Naive thymus-derived CD8-positive, alpha-beta T cell (primary cell): ENCODE data around the gene CCDC15. TPM values are rescaled to one million over a fixed set of nuclear protein-coding genes. Genes with fewer than 3 reads are reported as not detected.
A peak's percentile ranks its signal among the peaks of the same experiment; 100 is the strongest.
"Not testable (repeated sequence)": the region's sequence is repeated elsewhere in the genome, so short reads cannot be mapped to it uniquely, and the experiment has no call there.

Source experiments
- ATAC-seq, 2 donors: fragments of 150-1000 bp; cut with Tn5 transposase in 1 of 2; sonication (Bioruptor Pico), chemical (Tn5 transposase) in 1 of 2; 1 replicate in 1 of 2; 2 replicates in 1 of 2; pipeline ENCODE4 v1.10.0; 2021; ENCODE audit warnings: mild to moderate bottlenecking in 2 of 2, moderate library complexity in 2 of 2
- POLR2A ChIA-PET: fragments of 350-600 bp; sonication (Branson Sonifier 250); formaldehyde crosslinking; loops from one replicate; lab custom pipeline; 2021; ENCODE audit warnings: antibody characterized with exemption; lab: Charles Lee
- DNase-seq, 10 donors: peaks; one replicate each; pipeline versions ENCODE4 v3.0.0 to v3.0.0-alpha.2; 2020 to 2022
- H3K27ac Mint-ChIP-seq, 10 donors: one replicate each; pipeline ENCODE4 v1.8.0; 2020 to 2022; ENCODE audit warnings: mild to moderate bottlenecking in 10 of 10, mixed read lengths in 10 of 10, moderate library complexity in 4 of 10, inconsistent platforms in 1 of 10
- H3K27me3 Mint-ChIP-seq, 5 donors: one replicate each; pipeline ENCODE4 v1.8.0; 2021 to 2022; ENCODE audit warnings: mixed read lengths in 5 of 5
- H3K36me3 Mint-ChIP-seq, 3 donors: one replicate each; pipeline ENCODE4 v1.8.0; 2020 to 2022; ENCODE audit warnings: mixed read lengths in 3 of 3, mild to moderate bottlenecking in 2 of 3, inconsistent platforms in 1 of 3
- H3K4me1 Mint-ChIP-seq, 4 donors: one replicate each; pipeline ENCODE4 v1.8.0; 2021 to 2022; ENCODE audit warnings: mixed read lengths in 4 of 4
- H3K4me3 Mint-ChIP-seq, 10 donors: one replicate each; pipeline ENCODE4 v1.8.0; 2020 to 2022; ENCODE audit warnings: mild to moderate bottlenecking in 10 of 10, mixed read lengths in 10 of 10, moderate library complexity in 6 of 10, inconsistent platforms in 1 of 10
- H3K9me3 Mint-ChIP-seq, 9 donors: one replicate each; pipeline ENCODE4 v1.8.0; 2020 to 2022; ENCODE audit warnings: mixed read lengths in 9 of 9, mild to moderate bottlenecking in 3 of 9, inconsistent platforms in 1 of 9, moderate library complexity in 1 of 9
- polyA plus RNA-seq, 3 donors: library from polyadenylated mRNA; unstranded; fragments of 300-500 nt; fragmentation: Illumina TruSeq; gene quantifications; one replicate each; pipeline ENCODE4 v1.2.3, GENCODE V29; 2021
- total RNA-seq, 8 experiments: library from RNA in 2 of 8; stranded (reverse) in 2 of 8; gene quantifications; one replicate each; pipeline ENCODE4 v1.2.3 and lab custom pipeline; 2021 to 2026

The CCDC15 gene
- total and polyA plus RNA-seq, 5 experiments from 2014 or later, result 1.5 to 2.8 (median 2.2) TPM

DNA sequence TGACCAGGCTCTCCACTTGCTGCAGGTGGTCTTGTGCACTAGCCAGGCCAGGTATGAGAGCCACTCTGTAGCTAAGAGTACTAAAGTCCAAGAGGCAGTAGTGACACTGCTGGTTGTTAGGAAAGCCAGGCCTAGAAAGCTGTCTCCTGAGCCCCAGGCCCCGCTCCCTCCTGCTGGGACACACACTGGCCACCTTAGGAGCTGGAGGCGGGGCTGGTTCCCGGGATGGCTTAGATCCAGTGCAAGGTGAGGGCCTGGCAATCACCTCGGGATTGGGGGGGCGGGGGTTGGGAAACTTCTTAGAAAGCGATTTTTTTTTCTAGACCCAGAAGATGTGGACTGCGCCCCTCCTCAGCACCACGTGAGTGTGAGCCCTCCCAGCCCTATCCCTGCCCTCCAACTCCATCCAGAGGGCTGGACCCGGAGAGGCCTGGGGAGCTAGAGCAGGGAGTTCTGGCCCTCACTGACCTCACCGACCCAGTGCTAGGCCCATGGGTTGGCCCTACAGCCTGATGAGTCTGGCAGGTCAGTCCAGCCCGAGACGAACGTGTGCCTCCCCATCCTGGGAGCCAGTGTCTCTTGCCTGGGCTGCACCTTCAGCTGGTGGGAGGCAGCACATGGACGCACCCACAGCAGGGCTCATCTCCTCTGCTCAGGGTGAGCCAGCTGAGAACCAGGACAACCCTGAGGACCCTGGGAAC is 127.2 kb downstream of the CCDC15 start:
- DNase-seq (no peak), ATAC-seq (no peak)
- no peaks in the 10 kb centered on the region for H3K36me3 Mint-ChIP-seq
- peaks cover 0 to 1% (median 0%) of the 10 kb centered on the region in 9 donors for H3K9me3 Mint-ChIP-seq
- H3K27me3 Mint-ChIP-seq, result peaks cover 0 to 10% (median 4%) of the 10 kb centered on the region in 5 donors
- no peak overlapping the region for H3K27ac Mint-ChIP-seq
- POLR2A ChIA-PET, result no interaction called here
- peaks cover 0 to 2% (median 0%) of the 10 kb centered on the region in 4 donors for H3K4me1 Mint-ChIP-seq
- no peak overlapping the region for H3K4me3 Mint-ChIP-seq

DNA sequence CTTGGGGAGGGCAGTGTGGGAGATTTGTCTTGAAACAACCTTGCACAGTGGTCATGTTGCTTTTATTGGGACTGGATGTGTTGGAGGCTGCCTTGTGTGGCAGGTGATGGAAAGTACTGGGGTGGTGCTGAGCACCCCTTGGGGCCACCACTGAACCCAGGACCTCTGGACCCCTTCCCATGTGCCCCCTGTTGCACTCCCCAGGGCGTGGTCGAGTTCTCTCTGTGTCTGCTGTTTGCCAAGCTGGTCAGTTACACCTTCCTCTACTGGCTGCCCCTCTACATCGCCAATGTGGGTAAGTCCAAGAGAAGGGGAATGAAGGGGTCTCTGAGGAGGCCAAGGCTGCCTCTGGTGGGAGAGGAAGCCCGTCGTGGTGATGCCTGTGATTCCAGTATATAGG is 128.0 kb downstream of the CCDC15 start:
- POLR2A ChIA-PET, result no interaction called here
- ATAC-seq (no peak), DNase-seq (no peak)
- H3K36me3 Mint-ChIP-seq, result no peaks in the 10 kb centered on the region
- H3K4me3 Mint-ChIP-seq, result no peak overlapping the region
- H3K4me1 Mint-ChIP-seq, result peaks cover 0 to 2% (median 0%) of the 10 kb centered on the region in 4 donors
- H3K9me3 Mint-ChIP-seq, result peaks cover 0 to 1% (median 0%) of the 10 kb centered on the region in 9 donors
- no peak overlapping the region for H3K27ac Mint-ChIP-seq
- H3K27me3 Mint-ChIP-seq, result peaks cover 0 to 10% (median 4%) of the 10 kb centered on the region in 5 donors

DNA sequence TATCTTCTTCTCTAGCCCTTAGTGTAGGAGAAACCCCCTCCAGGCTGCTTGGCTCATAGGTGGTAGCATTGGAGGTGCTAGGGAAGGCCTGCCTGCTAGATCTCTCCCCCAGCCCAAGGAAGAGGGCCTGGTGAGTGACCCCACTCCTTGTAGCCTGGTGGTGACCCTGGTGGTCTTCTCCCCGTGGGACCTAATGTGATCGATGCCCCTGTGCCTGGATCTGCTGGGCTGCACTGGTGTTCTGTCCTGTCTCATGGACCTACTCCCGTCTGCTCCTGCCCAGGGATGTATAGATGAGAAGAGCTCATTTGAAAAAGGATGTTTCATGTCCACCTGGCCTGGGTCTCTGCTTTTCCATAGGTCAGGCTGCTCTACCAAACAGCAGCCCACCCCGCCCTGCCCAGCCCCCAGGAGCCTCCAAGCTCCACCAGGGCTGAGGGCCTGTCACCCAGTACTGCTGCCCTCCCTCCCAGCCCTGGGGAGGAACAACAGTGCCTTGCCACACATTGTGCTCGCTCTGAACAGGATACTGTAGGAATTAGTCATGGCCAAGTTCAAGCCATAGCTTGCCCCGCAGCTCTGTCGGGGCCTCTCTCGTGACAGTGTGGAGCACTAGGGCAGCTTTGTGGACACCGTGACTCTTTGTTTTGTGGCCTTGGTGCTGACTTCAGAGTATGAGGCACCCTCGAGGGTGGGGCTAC is 128.8 kb downstream of the CCDC15 start:
- Mint-ChIP-seq H3K4me3 (no peak overlapping the region), H3K36me3 (no peaks in the 10 kb centered on the region), H3K9me3 (peaks cover 0 to 1% (median 0%) of the 10 kb centered on the region in 9 donors), H3K27ac (peak overlapping the region in 2 of 10 donors; percentile 31 to 43), H3K4me1 (peaks cover 0 to 2% (median 0%) of the 10 kb centered on the region in 4 donors), H3K27me3 (peaks cover 0 to 8% (median 2%) of the 10 kb centered on the region in 5 donors)
- DNase-seq (no peak), ATAC-seq (no peak)
- POLR2A ChIA-PET, result no interaction called here

DNA sequence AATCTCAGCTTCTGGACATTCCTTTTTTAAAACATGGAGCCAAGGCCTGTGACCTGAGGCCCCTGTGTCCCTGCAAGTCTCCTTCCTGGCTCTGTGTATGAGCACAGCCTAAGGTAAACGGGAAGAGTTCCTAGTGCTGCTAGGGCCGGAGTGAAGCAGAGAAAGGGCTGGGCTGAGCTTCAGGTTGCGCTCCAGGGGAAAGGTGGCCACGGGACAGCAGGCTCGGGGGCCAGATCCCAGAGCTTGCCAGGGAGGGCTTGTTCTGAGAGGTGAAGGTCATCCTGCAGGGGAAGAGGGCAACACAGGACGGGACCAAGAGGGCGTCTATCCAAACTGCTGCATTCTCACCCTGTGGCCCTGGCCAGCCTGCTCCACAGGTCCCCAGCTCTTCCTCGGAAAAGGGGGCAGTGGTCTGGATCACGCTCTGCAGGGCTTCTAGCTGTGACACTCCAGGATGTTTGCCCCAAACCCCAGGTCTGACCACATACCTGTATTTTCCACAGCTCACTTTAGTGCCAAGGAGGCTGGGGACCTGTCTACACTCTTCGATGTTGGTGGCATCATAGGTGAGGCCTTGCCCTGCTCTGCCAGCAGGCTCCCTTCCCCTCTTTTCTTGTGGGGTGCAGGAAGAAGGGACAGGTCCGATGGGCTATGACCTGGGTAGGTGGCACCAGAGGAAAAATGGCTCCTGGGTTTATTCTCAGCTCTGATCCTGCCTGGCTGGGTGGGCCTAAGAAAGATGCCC is 129.5 kb downstream of the CCDC15 start:
- no peak overlapping the region for H3K4me3 Mint-ChIP-seq
- no peak overlapping the region for H3K27ac Mint-ChIP-seq
- H3K9me3 Mint-ChIP-seq, result peaks cover 0 to 1% (median 0%) of the 10 kb centered on the region in 9 donors
- no peak for ATAC-seq
- no peak for DNase-seq
- no peaks in the 10 kb centered on the region for H3K4me1 Mint-ChIP-seq
- no peaks in the 10 kb centered on the region for H3K36me3 Mint-ChIP-seq
- POLR2A ChIA-PET, result no interaction called here
- H3K27me3 Mint-ChIP-seq, result peaks cover 0 to 6% (median 0%) of the 10 kb centered on the region in 5 donors

DNA sequence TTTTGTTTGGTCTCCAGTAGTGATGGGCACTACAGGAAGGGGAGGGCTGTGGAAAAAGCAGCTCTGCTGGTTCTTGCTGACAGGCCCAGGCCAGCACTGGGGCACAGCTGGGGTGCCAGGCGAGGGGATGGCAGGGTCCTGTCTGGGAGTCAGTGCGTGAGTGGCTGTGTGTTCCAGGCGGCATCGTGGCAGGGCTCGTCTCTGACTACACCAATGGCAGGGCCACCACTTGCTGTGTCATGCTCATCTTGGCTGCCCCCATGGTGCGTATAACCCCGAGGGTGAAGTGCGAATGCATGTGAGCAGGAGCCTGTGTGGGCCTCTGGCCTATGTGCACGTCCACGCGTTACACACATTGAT is 130.0 kb downstream of the CCDC15 start:
- POLR2A ChIA-PET, result no interaction called here
- peak overlapping the region in 2 of 10 donors; percentile 11 to 80 for H3K27ac Mint-ChIP-seq
- H3K36me3 Mint-ChIP-seq, result no peaks in the 10 kb centered on the region
- no peaks in the 10 kb centered on the region for H3K9me3 Mint-ChIP-seq
- DNase-seq (no peak), ATAC-seq (no peak)
- no peaks in the 10 kb centered on the region for H3K4me1 Mint-ChIP-seq
- H3K4me3 Mint-ChIP-seq, result no peak overlapping the region
- H3K27me3 Mint-ChIP-seq, result peaks cover 0 to 6% (median 0%) of the 10 kb centered on the region in 5 donors

DNA sequence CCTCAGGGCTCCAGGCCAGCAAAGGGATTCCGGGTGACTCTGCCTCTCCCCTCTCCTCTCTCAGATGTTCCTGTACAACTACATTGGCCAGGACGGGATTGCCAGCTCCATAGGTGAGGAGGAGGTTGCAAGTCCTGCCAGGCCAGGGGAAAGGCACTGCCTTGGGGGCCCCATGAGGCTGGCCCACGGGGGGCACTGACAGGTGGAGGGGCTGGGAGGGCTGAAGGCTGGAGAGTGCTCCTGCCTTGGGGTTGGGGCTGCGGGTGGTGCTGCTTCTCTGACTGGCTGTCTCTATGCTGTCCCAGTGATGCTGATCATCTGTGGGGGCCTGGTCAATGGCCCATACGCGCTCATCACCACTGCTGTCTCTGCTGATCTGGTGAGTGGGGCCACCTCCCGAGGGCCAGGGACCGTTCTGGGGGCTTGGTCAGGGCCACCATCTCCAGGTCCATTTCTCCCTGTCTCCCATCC is 130.8 kb downstream of the CCDC15 start:
- Mint-ChIP-seq H3K4me3 (no peak overlapping the region), H3K27me3 (peaks cover 0 to 6% (median 0%) of the 10 kb centered on the region in 5 donors), H3K27ac (no peak overlapping the region), H3K9me3 (no peaks in the 10 kb centered on the region), H3K36me3 (no peaks in the 10 kb centered on the region), H3K4me1 (no peaks in the 10 kb centered on the region)
- POLR2A ChIA-PET, result no interaction called here
- DNase-seq (no peak), ATAC-seq (no peak)

DNA sequence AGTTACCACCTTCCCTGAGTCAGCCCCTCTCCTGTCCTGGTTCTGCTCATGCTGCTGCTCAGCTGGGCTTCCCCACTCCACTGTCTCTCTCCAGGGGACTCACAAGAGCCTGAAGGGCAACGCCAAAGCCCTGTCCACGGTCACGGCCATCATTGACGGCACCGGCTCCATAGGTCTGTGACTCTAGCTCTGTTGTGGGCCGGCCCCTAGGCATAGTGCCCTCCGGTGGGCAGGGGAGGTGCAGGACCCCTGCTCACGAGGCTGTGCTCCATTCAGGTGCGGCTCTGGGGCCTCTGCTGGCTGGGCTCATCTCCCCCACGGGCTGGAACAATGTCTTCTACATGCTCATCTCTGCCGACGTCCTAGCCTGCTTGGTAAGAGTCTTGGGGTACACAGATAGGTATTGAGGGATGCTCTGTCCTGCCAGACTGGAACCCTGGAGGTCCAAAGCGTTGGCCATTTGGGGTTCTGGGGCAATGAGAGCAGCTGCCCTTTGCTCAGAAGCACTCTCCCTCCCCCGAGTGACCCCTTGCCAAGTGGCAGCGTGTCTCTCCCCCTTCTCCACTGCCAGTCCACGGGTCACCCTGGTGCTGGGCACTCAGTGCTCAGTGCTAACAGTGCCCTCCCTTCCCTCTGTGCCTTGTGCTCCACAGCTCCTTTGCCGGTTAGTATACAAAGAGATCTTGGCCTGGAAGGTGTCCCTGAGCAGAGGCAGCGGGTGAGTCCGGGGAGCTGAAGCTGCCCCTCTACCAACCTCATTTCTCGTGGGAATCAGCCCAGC is 131.5 kb downstream of the CCDC15 start:
- DNase-seq (no peak), ATAC-seq (no peak)
- Mint-ChIP-seq H3K4me1 (peaks cover 0 to 1% (median 0%) of the 10 kb centered on the region in 4 donors), H3K9me3 (no peaks in the 10 kb centered on the region), H3K27ac (no peak overlapping the region), H3K27me3 (peaks cover 0 to 6% (median 0%) of the 10 kb centered on the region in 5 donors), H3K4me3 (no peak overlapping the region), H3K36me3 (no peaks in the 10 kb centered on the region)
- POLR2A ChIA-PET, result no interaction called here

DNA sequence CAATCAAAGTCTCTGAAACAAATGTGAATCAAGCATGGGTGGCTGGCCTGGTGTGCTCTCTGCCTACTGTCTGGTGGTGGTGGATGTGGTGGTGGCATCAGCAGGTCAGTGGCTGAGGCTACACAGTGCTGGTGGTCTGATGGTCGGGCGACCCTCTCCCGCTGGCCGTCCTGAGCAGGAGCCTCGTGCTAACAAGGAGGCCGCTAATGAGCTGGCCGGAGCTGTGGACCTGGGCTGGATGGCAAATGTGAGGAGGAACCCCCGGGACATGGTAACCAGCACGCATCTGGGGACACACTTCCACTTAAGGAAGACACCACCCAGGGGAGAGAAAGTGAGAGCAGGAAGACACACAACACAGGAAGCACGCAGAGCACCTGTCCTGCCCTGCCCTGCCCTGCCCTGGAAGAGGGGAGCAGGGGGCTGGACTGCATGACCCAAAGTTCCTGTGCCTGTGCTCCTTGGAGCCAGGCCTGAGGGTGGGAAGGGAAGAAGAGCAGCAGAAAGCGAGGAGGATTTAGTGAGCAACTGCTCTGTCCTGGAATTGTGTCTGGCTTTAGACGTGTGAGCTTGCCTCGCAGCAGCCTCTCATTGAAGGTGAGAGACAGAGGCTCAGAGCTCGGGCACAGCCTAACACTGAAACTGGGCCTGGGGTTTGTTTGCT is 132.8 kb downstream of the CCDC15 start:
- Mint-ChIP-seq H3K36me3 (no peaks in the 10 kb centered on the region), H3K27me3 (peaks cover 0 to 5% (median 0%) of the 10 kb centered on the region in 5 donors), H3K4me1 (peaks cover 0 to 11% (median 2%) of the 10 kb centered on the region in 4 donors), H3K9me3 (no peaks in the 10 kb centered on the region), H3K4me3 (no peak overlapping the region), H3K27ac (peak overlapping the region in 2 of 10 donors; percentile 43 to 63)
- DNase-seq (no peak), ATAC-seq (no peak)
- POLR2A ChIA-PET, result no interaction called here

DNA sequence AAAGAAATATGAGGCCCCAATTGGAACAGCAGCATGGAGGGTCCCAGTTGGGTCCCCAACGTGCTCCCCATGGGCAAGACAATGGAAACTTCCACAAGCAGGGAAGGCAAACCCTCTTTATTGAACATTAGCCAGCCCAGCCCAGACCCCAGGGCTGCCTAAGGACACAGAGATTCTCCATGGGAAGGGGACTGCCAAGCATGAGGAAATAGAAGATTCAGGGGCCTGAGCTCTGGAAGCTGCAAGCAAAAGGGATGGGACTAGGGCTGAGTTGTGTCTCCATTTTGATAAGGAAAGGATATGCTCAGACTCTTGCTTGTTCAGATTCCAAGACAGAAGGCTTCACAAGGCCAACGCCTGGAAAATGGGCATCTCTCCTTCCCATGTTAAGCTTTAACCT is 134.1 kb downstream of the CCDC15 start:
- H3K27ac Mint-ChIP-seq, result peak overlapping the region in 2 of 10 donors; percentile 71 to 82
- no peak for ATAC-seq
- peaks cover 0 to 11% (median 2%) of the 10 kb centered on the region in 4 donors for H3K4me1 Mint-ChIP-seq
- no peaks in the 10 kb centered on the region for H3K9me3 Mint-ChIP-seq
- no peak for DNase-seq
- POLR2A ChIA-PET, result interaction anchor here (0.7 kb wide), 1 partner anchor 11 kb away, joined by 3 read pairs; no protein-coding TSS in a partner anchor
- H3K4me3 Mint-ChIP-seq, result no peak overlapping the region
- no peaks in the 10 kb centered on the region for H3K36me3 Mint-ChIP-seq
- no peaks in the 10 kb centered on the region for H3K27me3 Mint-ChIP-seq

DNA sequence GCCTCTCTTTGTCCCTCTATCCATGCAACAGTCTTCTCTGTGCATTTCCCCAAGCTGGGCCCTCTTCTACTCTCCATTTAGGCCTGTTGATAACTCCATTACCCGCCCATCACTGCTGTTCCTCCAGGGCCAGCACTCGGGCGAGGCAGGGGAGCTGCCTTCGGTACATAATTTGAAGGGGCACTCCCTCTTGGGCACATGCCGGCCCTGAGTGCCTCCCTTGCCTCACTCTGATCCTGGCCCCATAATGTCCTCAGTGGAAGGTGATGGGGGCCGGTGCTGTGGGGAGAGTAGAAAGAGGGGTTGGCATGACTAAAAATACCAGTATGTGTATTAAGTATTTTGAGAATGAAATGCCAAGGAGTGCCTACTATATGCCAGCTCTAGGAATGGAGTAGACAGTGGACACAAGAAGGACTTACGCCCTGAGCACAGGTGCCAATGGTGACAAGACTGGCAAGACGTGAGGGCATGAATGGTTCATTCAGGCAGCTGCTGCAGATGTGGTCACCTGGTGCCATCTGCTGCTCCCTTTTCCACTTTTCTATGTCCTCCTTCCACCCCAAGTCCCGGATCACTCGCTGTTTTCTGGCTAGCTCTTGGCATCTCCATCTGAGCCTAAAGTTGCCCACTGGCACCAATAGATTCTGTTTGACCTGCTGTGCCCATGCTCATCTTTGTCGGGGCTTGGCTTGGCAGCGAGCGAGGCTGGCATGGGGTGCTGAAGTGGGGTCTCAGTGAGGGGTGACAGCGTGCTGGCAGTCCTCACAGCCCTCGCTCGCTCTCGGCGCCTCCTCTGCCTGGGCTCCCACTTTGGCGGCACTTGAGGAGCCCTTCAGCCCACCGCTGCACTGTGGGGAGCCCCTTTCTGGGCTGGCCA is 134.8 kb downstream of the CCDC15 start:
- H3K4me3 Mint-ChIP-seq, result no peak overlapping the region
- peaks cover 0 to 2% (median 0%) of the 10 kb centered on the region in 3 donors for H3K36me3 Mint-ChIP-seq
- DNase-seq, result no peak
- ATAC-seq, result no peak
- H3K27ac Mint-ChIP-seq, result peak overlapping the region in 1 of 10 donors; percentile 82
- peaks cover 0 to 11% (median 2%) of the 10 kb centered on the region in 4 donors for H3K4me1 Mint-ChIP-seq
- no peaks in the 10 kb centered on the region for H3K27me3 Mint-ChIP-seq
- POLR2A ChIA-PET, result no interaction called here
- H3K9me3 Mint-ChIP-seq, result no peaks in the 10 kb centered on the region

DNA sequence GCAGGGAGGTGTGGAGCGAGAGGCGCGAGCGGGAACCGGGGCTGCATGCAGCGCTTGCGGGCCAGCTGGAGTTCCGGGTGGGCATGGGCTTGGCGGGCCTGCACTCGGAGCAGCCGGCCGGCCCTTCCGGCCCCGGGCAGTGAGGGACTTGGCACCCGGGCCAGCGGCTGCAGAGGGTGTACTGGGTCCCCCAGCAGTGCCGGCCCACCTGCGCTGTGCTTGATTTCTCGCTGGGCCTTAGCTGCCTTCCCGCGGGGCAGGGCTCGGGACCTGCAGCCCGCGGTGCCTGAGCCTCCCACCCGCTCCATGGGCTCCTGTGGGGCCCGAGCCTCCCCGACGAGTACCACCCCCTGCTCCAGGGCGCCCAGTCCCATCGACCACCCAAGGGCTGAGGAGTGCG is 135.5 kb downstream of the CCDC15 start:
- H3K27me3 Mint-ChIP-seq, H3K4me3 Mint-ChIP-seq, ATAC-seq, DNase-seq, POLR2A ChIA-PET, H3K9me3 Mint-ChIP-seq, H3K27ac Mint-ChIP-seq, H3K36me3 Mint-ChIP-seq: not testable (repeated sequence)
- H3K4me1 Mint-ChIP-seq, result peaks cover 0 to 11% (median 2%) of the 10 kb centered on the region in 4 donors
